Tibial nerve (tissue), 4 donors: ENCODE measurements around the gene ZNHIT1. TPM values are rescaled to one million over a fixed set of nuclear protein-coding genes. Genes with fewer than 3 reads are reported as not detected.

ENCODE experiments used
- DNase-seq, 2 donors: peaks; one replicate each; pipeline ENCODE4 v3.0.0-alpha.2; 2019; ENCODE audit warnings: low spot score in 2 of 2
- H3K27ac ChIP-seq, 4 donors: fragments of 200-600 bp; sonication (generic) in 3 of 4; one replicate each; pipeline ENCODE4 v1.5.1; 2017 to 2019; ENCODE audit warnings: mild to moderate bottlenecking in 1 of 4
- H3K27me3 ChIP-seq, 2 donors: fragments of 200-600 bp; sonication (generic) in 1 of 2; one replicate each; pipeline versions ENCODE4 v1.5.1 to v1.6.0; 2017 to 2019
- H3K36me3 ChIP-seq, 3 donors: fragments of 200-600 bp; sonication (generic); one replicate each; pipeline ENCODE4 v1.5.1; 2018 to 2019
- H3K4me1 ChIP-seq, 4 donors: fragments of 200-600 bp; sonication (generic) in 3 of 4; one replicate each; pipeline ENCODE4 v1.5.1; 2017 to 2019
- H3K4me3 ChIP-seq, 4 donors: fragments of 200-600 bp; sonication (generic) in 3 of 4; one replicate each; pipeline ENCODE4 v1.5.1; 2017 to 2019; ENCODE audit warnings: mild to moderate bottlenecking in 1 of 4, moderate library complexity in 1 of 4
- H3K9me3 ChIP-seq, 4 donors: fragments of 200-600 bp; sonication (generic) in 3 of 4; one replicate each; pipeline ENCODE4 v1.5.1; 2017 to 2019
- CTCF ChIP-seq, 5 experiments: fragments of 200-600 bp in 3 of 5; fragments of 450-650 bp in 2 of 5; sonication (generic) in 3 of 5; IDR thresholded peaks; one replicate each; pipeline ENCODE4 v1.5.1; 2016 to 2019; ENCODE audit warnings: antibody characterized with exemption in 5 of 5, mild to moderate bottlenecking in 3 of 5, moderate library complexity in 2 of 5
- EP300 ChIP-seq, 2 donors: sonication (generic); formaldehyde crosslinking; IDR thresholded peaks; one replicate each; pipeline ENCODE4 v1.6.1; 2017; ENCODE audit warnings: antibody characterized with exemption in 2 of 2, mild to moderate bottlenecking in 1 of 2
- POLR2A ChIP-seq, 2 donors: fragments of 450-650 bp; IDR thresholded peaks; one replicate each; pipeline ENCODE4 v1.6.1; 2017; ENCODE audit warnings: antibody characterized with exemption in 2 of 2, mild to moderate bottlenecking in 2 of 2, moderate library complexity in 2 of 2
- WGBS, 2 donors: methylation state at CpG; one replicate each; pipeline ENCODE4 v1.1.5; 2018; 5-methylcytosine and 5-hydroxymethylcytosine counted together
- total RNA-seq, 4 donors: library from RNA; depleted of rRNA; stranded (reverse); fragments of >200 nt; gene quantifications; one replicate each; pipeline ENCODE4 v1.1.0, GENCODE V29; 2016

Gene ZNHIT1
- total RNA-seq, 4 donors from 2014 or later = 90.5 to 113 (median 99.3) TPM

GRCh38 chr7:101226721-101227120, 8.8 kb downstream of the ZNHIT1 start:
- 75 to 78% methylated on average over 9 of the region's 9 CpGs for WGBS, 2 donors
- DNase-seq = no peak
- TF ChIP-seq CTCF (IDR thresholded peaks at IDR 0.05) = no peak
- TF ChIP-seq EP300 (IDR thresholded peaks at IDR 0.05) = no peak
- no peak for TF ChIP-seq POLR2A (IDR thresholded peaks at IDR 0.05)
- Histone ChIP-seq H3K4me1 (peaks cover 0 to 5% (median under 1%) of the 10 kb centered on the region in 4 donors), H3K4me3 (no peak overlapping the region), H3K36me3 (peaks cover 0 to 91% (median 15%) of the 10 kb centered on the region in 3 donors), H3K27me3 (no peaks in the 10 kb centered on the region), H3K27ac (no peak overlapping the region), H3K9me3 (no peaks in the 10 kb centered on the region)

DNA sequence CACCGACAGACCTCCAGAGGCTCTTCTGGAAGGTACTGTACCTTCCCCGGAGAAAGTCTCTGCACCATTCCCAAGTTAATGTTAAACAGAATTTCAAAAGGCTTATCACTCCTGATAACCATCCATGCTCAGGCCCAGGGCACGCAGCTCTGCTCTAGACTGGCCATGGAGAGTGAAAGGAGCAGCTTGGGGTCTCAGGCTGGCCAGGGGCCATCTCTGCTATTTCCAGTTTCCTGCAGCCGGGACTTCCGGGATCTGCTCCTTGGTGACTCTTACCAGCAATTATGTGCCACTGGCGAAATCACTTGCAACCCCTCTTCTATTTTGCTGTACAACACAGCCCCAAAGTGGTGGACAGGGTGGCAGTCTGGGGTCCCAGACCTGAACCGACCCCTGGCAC, 13.7 kb downstream of the ZNHIT1 start:
- Histone ChIP-seq H3K27me3 (no peaks in the 10 kb centered on the region), H3K4me3 (no peak overlapping the region), H3K27ac (peak overlapping the region in 3 of 4 donors; percentile 30 to 54 (median 52)), H3K36me3 (peaks cover 0 to 71% (median 3%) of the 10 kb centered on the region in 3 donors), H3K9me3 (no peaks in the 10 kb centered on the region), H3K4me1 (peaks cover 0 to 19% (median 4%) of the 10 kb centered on the region in 4 donors)
- no peak for DNase-seq
- WGBS, 2 donors = 74 to 81% methylated on average over 7 of the region's 7 CpGs
- no peak for TF ChIP-seq EP300 (IDR thresholded peaks at IDR 0.05)
- no peak for TF ChIP-seq POLR2A (IDR thresholded peaks at IDR 0.05)
- TF ChIP-seq CTCF (IDR thresholded peaks at IDR 0.05) = no peak

- TF ChIP-seq CTCF (IDR thresholded peaks at IDR 0.05) (no peak), POLR2A (IDR thresholded peaks at IDR 0.05) (no peak), EP300 (IDR thresholded peaks at IDR 0.05) (no peak)
- Histone ChIP-seq H3K27me3 (no peaks in the 10 kb centered on the region), H3K36me3 (peaks cover 0 to 71% (median 3%) of the 10 kb centered on the region in 3 donors), H3K9me3 (no peaks in the 10 kb centered on the region), H3K27ac (peak overlapping the region in 3 of 4 donors; percentile 30 to 54 (median 52)), H3K4me1 (peaks cover 0 to 26% (median 6%) of the 10 kb centered on the region in 4 donors), H3K4me3 (peak overlapping the region in 1 of 4 donors; percentile 24)
- 30 to 44% methylated on average over 39 to 42 of the region's 52 CpGs for WGBS, 2 donors
- DNase-seq = no peak
These were observed 14.3 kb downstream of the ZNHIT1 start for GRCh38 chr7:101232141-101232850.

DNA sequence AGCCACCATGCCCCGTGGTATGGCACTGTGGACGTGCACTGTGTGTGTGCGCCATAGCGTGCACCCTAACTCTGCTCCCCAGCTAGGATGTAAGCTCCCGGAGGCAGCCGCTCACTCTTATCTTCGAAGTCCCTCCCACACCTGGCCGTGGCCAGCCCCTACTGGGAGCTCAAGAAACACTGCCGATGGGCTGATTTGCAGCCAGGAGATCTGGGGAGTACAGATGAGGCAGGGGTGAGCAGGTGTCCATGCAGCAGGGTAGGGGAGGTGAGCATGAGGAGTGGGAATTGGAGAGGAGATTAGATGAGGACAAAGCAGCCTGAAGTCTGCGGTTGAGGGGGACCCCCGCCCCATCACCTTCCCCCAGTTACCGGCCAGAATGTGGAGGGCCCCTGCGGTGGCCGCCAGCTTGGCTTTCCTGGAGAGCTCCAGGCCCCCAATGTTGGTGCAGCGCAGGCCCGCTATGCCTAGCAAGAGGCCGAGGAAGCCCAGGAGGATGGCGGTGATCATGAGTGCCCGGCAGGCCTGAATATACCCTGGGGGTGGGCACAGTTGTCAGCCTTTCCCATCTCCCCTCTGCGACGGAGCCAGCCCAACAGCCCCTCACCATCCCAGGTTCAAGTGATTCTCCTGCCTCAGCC, 16.1 kb downstream of the ZNHIT1 start:
- H3K36me3 ChIP-seq = peaks cover 0 to 73% (median 0%) of the 10 kb centered on the region in 3 donors
- 87 to 88% methylated on average over 21 of the region's 21 CpGs for WGBS, 2 donors

More for the DNA sequence above, 16.1 kb downstream of the ZNHIT1 start:
- no peak overlapping the region for H3K4me3 ChIP-seq
- H3K9me3 ChIP-seq = no peaks in the 10 kb centered on the region
- no peak for DNase-seq
- H3K27me3 ChIP-seq = no peaks in the 10 kb centered on the region
- TF ChIP-seq POLR2A (IDR thresholded peaks at IDR 0.05) = no peak
- no peak for TF ChIP-seq EP300 (IDR thresholded peaks at IDR 0.05)
- TF ChIP-seq CTCF (IDR thresholded peaks at IDR 0.05) = no peak
- H3K4me1 ChIP-seq = peaks cover 0 to 43% (median 19%) of the 10 kb centered on the region in 4 donors
- H3K27ac ChIP-seq = peak overlapping the region in 1 of 4 donors; percentile 42
